K562 (cell line): ENCODE results near the gene SMG1. TPM values are rescaled to one million over a fixed set of nuclear protein-coding genes. Genes with fewer than 3 reads are reported as not detected.
A peak's percentile ranks its signal among the peaks of the same experiment; 100 is the strongest.

ENCODE experiments used
- ATAC-seq: fragments of 200-7000 bp; cut with Tn5 transposase; 3 replicates; pipeline ENCODE4 v1.9.1; 2020; ENCODE audit warnings: moderate library complexity
- BruUV-seq: library from RNA; stranded (reverse); fragments of 400-500 nt; replicated peaks from 2 replicates; lab custom pipeline; 2021; lab: Mats Ljungman, UMichigan
- CTCF ChIA-PET: fragments of 300-600 bp; formaldehyde crosslinking; extraction: SDS; loops from one replicate; lab custom pipeline; 2021; ENCODE audit warnings: low intra/inter-chr PET ratio; lab: Yijun Ruan, JAX
- POLR2A ChIA-PET: fragments of 300-600, 350-650 bp; sonication (Branson Sonifier 250); formaldehyde crosslinking; extraction: SDS; loops from one replicate; lab custom pipeline; 2021; ENCODE audit warnings: antibody characterized with exemption, inconsistent platforms; lab: Yijun Ruan, JAX
- DNase-seq, 4 experiments: peaks; one replicate each; pipeline versions ENCODE4 v3.0.0 to v3.0.0-alpha.2; 2011 to 2018; ENCODE audit warnings: low spot score in 3 of 4, mixed read lengths in 3 of 4; ENCODE audit errors: extremely low read depth in 1 of 4
- FAIRE-seq: peaks from 2 replicates; lab custom pipeline; 2011; peaks lifted over from hg19 to GRCh38; lab: Jason Lieb, UNC
- H2AFZ ChIP-seq: 2 replicates; pipeline ENCODE4 v1.6.0; 2011; ENCODE audit warnings: low read depth, low read length, control low read depth, inconsistent platforms
- H3K27ac ChIP-seq: fragments of 200-600 bp; 3 replicates; pipeline ENCODE4 v1.8.0; 2011; ENCODE audit warnings: low read depth, mild to moderate bottlenecking, control low read depth, inconsistent platforms, low read length, moderate library complexity, mixed read lengths; ENCODE audit errors: extremely low read depth
- H3K27me3 ChIP-seq, 2 experiments: fragments of 300-600 bp in 1 of 2; 2 replicates in 1 of 2; 3 replicates in 1 of 2; pipeline versions ENCODE4 v1.6.0 to v1.8.0; 2011; ENCODE audit warnings: inconsistent platforms in 2 of 2, low read length in 2 of 2, mild to moderate bottlenecking in 1 of 2, mixed read lengths in 1 of 2, moderate library complexity in 1 of 2; ENCODE audit not compliant: control insufficient read depth in 2 of 2, insufficient read depth in 2 of 2
- H3K36me3 ChIP-seq: fragments of 300-600 bp; 3 replicates; pipeline ENCODE4 v1.8.0; 2011; ENCODE audit warnings: mild to moderate bottlenecking, low read length, inconsistent platforms; ENCODE audit not compliant: control insufficient read depth, insufficient read depth
- H3K4me1 ChIP-seq, 2 experiments: fragments of 200-600 bp in 1 of 2; replicated peaks in 1 of 2; 2 replicates in 1 of 2; 3 replicates in 1 of 2; pipeline versions ENCODE4 v1.5.1 to v1.8.0; 2011; ENCODE audit warnings: inconsistent platforms in 2 of 2, low read length in 2 of 2, mild to moderate bottlenecking in 1 of 2, mixed read lengths in 1 of 2, moderate library complexity in 1 of 2; ENCODE audit not compliant: control insufficient read depth in 2 of 2, insufficient read depth in 2 of 2
- H3K4me2 ChIP-seq: 2 replicates; pipeline ENCODE4 v1.6.1; 2011; ENCODE audit warnings: low read length, control low read depth, inconsistent platforms, mixed read lengths; ENCODE audit not compliant: insufficient read depth
- H3K4me3 ChIP-seq: fragments of 200-600 bp; sonication (generic), shearing (Covaris generic); 2 replicates; pipeline ENCODE4 v1.5.1; 2016; ENCODE audit warnings: control low read depth, inconsistent platforms
- H3K79me2 ChIP-seq: fragments of 200-600 bp; 3 replicates; pipeline ENCODE4 v1.8.0; 2011; ENCODE audit warnings: low read length, inconsistent platforms; ENCODE audit not compliant: control insufficient read depth, insufficient read depth
- H3K9ac ChIP-seq, 2 experiments: 2 replicates each; pipeline versions ENCODE4 v1.6.0 to v1.6.1; 2011; ENCODE audit warnings: low read depth in 2 of 2, low read length in 2 of 2, control low read depth in 1 of 2, inconsistent platforms in 1 of 2, mild to moderate bottlenecking in 1 of 2, mixed read lengths in 1 of 2; ENCODE audit not compliant: insufficient read depth in 1 of 2
- H3K9me1 ChIP-seq: one replicate; pipeline ENCODE4 v1.6.0; 2011; ENCODE audit warnings: inconsistent platforms, mild to moderate bottlenecking, low read length, moderate library complexity; ENCODE audit not compliant: control insufficient read depth, insufficient read depth
- H3K9me3 ChIP-seq: replicated peaks from 2 replicates; pipeline ENCODE4 v1.5.1; 2011; ENCODE audit warnings: low read depth, low read length, inconsistent platforms; ENCODE audit not compliant: control insufficient read depth, insufficient read depth
- H4K20me1 ChIP-seq: replicated peaks from 2 replicates; pipeline ENCODE4 v1.6.1; 2011; ENCODE audit warnings: low read length, inconsistent platforms, mixed read lengths; ENCODE audit not compliant: control insufficient read depth, insufficient read depth
- FOXO4 ChIP-seq: fragments of 450-650 bp; formaldehyde crosslinking; IDR thresholded peaks from 2 replicates; pipeline ENCODE4 v1.4.0; 2020; ENCODE audit warnings: mild to moderate bottlenecking, moderate library complexity
- SOX6 ChIP-seq: fragments of 450-650 bp; IDR thresholded peaks from 2 replicates; pipeline ENCODE4 v1.6.1; 2014; ENCODE audit warnings: mild to moderate bottlenecking
- ZNF146 ChIP-seq: IDR thresholded peaks from one replicate; pipeline ENCODE4 v1.6.1; 2018; ENCODE audit warnings: missing compliant biosample characterization; ENCODE audit not compliant: unreplicated experiment
- WGBS: fragments of 100-300 bp; shearing (Covaris generic); methylation state at CpG from one replicate; pipeline ENCODE4 v1.1.6; 2016; ENCODE audit warnings: low coverage, mixed read lengths; ENCODE audit not compliant: insufficient coverage; ENCODE audit errors: missing lambda C conversion rate; 5-methylcytosine and 5-hydroxymethylcytosine counted together
- in situ Hi-C: fragments of 300-500 bp; cut with MboI; formaldehyde crosslinking; loops from 4 replicates; pipeline ENCODE4 v1.15.0; 2018; ENCODE audit warnings: inconsistent platforms, mixed read lengths
- intact Hi-C: fragments of 100-400 bp; cut with micrococcal nuclease; formaldehyde crosslinking; loops from 2 replicates; pipeline ENCODE4 v1.14.2; 2022
- polyA plus RNA-seq, 8 experiments: library from polyadenylated mRNA; depleted of rRNA in 4 of 8; stranded (reverse) in 5 of 8; unstranded in 3 of 8; fragments of >200 nt; fragmentation: Nextera tagmentation in 2 of 8; fragmentation: Illumina TruSeq in 1 of 8; extraction: Ambion mirVana in 2 of 8; extraction: Trizol in 1 of 8; gene quantifications; 2 replicates each; pipeline versions ENCODE4 v1.2.1 to v1.2.3, GENCODE V29; 2011 to 2014; ENCODE audit warnings: inconsistent platforms in 1 of 8, missing spikeins in 1 of 8
- total RNA-seq, 7 experiments: library from RNA; depleted of rRNA in 6 of 7; stranded (reverse); fragments of >200 nt in 6 of 7; fragmentation: Illumina TruSeq in 2 of 7; extraction: Trizol in 2 of 7; gene quantifications; 2 replicates each; pipeline versions ENCODE4 v1.2.1 to v1.2.3, GENCODE V29; 2011 to 2021; ENCODE audit warnings: low replicate concordance in 1 of 7

Gene SMG1
- total and polyA plus RNA-seq, 9 of the 15 experiments (the other 6 are each of a cell fraction or from before 2014, with no cell fraction given) = 3.4 to 54.8 (median 32.0) TPM

DNA sequence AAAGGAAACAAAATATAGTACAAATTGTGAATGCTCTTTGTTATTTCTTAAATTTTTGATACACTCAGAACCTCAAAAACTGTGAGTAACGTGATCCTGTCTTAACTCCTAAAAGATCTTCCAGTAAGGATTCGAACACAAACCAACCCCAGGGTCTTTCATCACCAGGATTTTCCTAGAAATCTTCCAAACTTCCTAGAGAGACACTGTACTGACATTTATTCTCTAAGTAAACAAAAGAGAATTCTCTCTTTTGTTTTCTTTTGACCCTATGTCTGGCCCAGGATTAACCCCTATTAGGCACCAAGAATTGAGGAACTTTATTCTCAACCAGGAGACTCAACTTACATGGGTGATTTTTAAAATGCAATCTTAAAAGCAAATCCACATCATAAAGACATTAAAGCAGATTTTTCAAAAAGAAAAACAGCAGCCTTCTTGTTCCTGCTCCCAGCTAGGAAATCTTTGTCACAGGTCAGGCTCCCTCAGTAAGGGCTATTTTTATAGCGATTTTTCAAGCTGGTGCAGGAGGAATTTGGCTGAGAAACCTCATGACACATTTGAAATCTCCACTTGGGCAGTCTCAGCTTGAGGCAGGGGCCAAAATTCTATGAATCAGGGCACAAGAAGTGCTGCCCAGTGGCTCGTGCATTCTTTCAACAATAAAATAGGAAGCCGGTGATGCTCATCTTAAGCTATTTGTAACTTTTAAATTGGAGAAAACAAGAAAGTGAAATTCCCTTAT is 6.2 kb upstream of the SMG1 start:
- intact Hi-C loops = no loop called here
- Histone ChIP-seq H3K27me3 (peaks cover 0 to 5% of the 10 kb centered on the region in 2 experiments; a peak in 2 of 5 replicates), H3K9me1 (no peaks in the 10 kb centered on the region), H2AFZ (peak overlapping the region; percentile 41), H3K4me3 (no peak overlapping the region), H3K27ac (no peak overlapping the region), H3K79me2 (no peaks in the 10 kb centered on the region; the same call in 2 of the 3 replicates), H3K9me3 (no peaks in the 10 kb centered on the region), H4K20me1 (no peaks in the 10 kb centered on the region), H3K4me2 (no peak overlapping the region), H3K36me3 (no peaks in the 10 kb centered on the region), H3K9ac (no peak overlapping the region), H3K4me1 (peaks cover 2% of the 10 kb centered on the region in 2 experiments; a peak in 2 of 5 replicates)
- CTCF ChIA-PET = no interaction called here
- 30% methylated on average over 5 of the region's 5 CpGs for WGBS
- POLR2A ChIA-PET = interaction anchor here (1.3 to 2.8 kb wide), 2 partner anchors 14 to 132 kb away, joined by 4 to 14 read pairs; no protein-coding TSS in a partner anchor
- TF ChIP-seq ZNF146 (CRISPR knock-in tag) = no peak
- no peak for TF ChIP-seq FOXO4
- TF ChIP-seq SOX6 = peak; percentile 31; the same call in 1 of the 2 replicates
- ATAC-seq (no peak), FAIRE-seq (no peak), DNase-seq (no peak)
- in situ Hi-C loops = no loop called here
- no TSS peak for BruUV-seq
